Stimulated activated CD8-positive, alpha-beta memory T cell treated with anti-CD3 and anti-CD28 coated beads, Interleukin-2, amount 100 ng/mL, for 48 hours (primary cell): ENCODE measurements around the gene OSCP1.
"Not testable (repeated sequence)": the region's sequence is repeated elsewhere in the genome, so short reads cannot be mapped to it uniquely, and the experiment has no call there.

Experiments used
- DNase-seq, 2 donors: peaks; one replicate each; pipeline ENCODE4 v3.0.0-alpha.2; 2020; ENCODE audit warnings: low read depth in 2 of 2

Gene OSCP1, protein sequence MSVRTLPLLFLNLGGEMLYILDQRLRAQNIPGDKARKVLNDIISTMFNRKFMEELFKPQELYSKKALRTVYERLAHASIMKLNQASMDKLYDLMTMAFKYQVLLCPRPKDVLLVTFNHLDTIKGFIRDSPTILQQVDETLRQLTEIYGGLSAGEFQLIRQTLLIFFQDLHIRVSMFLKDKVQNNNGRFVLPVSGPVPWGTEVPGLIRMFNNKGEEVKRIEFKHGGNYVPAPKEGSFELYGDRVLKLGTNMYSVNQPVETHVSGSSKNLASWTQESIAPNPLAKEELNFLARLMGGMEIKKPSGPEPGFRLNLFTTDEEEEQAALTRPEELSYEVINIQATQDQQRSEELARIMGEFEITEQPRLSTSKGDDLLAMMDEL

DNA sequence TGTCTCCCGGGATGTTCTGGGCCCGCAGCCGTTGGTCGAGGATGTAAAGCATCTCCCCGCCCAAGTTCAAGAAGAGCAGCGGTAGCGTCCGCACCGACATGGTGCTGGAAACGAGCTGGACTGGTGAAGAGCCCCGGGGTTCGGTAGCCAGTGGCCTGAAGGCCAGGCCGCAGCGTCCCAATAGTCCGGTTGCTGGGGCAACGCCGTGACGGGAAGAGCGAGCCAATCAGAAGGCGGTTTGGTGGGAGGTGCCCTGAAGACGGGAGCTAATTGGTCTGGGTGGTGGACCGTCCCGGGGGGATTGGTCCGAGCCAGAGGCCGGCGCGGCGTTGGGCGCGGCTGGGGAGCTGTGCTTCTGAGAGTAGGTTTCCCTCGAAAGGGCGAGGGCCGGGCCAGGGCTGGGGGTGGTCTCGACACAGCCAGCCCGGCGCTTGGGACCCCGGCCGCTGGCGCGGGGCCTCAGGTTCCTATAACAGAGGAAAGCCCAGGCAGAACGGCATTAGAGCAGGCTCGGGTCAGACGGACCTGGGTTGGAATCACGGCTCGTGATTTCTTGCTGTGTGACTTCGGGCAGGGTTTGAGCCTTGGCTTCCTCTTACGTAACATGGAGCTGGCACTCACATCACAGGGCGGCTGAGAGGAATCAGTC is at the start of gene OSCP1:
TSS of gene OSCP1 (minus strand) at position 182 of the 649 bp plus-strand sequence. CDS start at position 100, 82 bp downstream.
- DNase-seq: peak; percentile 80 to 82

DNA sequence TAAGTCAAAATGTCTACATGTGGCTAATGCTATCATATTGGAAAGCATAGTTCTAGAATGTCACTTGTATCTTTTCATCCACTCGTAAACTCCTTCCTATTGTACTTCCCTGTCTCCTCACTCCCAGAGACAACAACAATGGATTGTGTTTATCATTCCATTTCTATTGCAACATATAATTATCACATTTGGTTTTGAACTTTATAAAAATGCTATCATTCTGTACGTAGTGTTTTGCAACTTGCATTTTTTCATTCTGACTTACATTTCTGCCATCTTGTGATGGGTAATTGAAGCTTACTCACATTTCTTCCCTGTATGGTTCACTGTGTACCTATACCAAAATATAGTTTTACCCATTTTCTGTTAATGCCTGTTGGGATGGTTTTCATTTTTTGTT is 47.0 kb upstream of the OSCP1 start:
- no peak for DNase-seq

DNA sequence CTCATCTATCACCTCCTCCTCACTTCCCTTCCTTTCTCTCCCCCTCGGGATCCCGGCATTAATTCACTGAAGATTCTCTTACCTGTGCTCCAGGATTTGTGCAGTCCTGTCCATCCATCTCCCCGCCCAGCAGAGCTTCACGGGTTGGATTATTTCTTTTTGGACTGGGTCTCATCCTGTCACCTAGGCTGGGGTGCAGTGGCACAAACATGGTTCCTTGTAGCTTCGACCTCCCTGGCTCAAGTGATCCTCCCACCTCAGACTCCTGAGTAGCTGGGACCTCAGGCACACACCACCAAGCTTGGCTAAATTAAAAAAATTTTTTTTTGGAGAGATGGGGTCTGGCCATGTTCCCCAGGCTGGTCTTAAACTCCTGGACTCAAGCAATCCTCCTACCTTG is 44.7 kb upstream of the OSCP1 start:
- DNase-seq: no peak

DNA sequence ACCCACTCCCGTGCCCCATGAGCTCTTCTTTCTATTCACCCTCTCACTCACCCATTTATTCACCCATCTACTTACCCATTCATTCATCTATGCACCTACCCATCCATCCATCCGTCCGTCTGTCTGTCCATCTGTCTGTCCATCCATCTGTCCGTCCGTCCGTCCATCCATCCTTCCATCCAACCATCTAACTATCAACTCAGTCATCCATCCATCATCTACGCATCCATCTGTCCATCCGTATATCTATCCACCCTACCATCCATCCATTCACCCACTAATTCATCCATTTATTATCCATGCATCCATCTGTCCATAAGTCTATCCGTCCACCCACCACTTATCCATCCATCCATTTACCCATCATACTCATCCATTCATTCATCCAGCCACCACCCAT is 43.3 kb upstream of the OSCP1 start:
- DNase-seq: no peak

DNA sequence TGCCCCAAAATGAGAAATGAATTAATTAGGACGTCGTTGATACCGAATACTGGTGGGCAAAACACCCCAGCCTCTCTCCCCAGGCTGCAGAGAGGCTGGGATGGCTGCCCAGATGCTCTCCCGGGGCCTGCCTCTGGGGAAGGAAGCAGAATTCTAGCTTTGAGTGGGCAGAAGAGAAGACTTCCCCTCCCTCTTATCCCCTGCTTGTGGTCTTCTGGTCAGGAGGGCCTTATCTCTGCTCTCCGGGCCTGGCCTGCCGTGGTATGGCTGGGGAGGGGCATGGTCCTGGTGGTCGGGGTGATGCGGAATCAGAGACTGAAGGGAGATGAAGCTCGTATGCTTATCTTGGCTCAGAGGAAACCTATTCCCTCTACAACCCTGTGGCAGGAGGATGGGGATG is 42.2 kb upstream of the OSCP1 start:
- no peak for DNase-seq

DNA sequence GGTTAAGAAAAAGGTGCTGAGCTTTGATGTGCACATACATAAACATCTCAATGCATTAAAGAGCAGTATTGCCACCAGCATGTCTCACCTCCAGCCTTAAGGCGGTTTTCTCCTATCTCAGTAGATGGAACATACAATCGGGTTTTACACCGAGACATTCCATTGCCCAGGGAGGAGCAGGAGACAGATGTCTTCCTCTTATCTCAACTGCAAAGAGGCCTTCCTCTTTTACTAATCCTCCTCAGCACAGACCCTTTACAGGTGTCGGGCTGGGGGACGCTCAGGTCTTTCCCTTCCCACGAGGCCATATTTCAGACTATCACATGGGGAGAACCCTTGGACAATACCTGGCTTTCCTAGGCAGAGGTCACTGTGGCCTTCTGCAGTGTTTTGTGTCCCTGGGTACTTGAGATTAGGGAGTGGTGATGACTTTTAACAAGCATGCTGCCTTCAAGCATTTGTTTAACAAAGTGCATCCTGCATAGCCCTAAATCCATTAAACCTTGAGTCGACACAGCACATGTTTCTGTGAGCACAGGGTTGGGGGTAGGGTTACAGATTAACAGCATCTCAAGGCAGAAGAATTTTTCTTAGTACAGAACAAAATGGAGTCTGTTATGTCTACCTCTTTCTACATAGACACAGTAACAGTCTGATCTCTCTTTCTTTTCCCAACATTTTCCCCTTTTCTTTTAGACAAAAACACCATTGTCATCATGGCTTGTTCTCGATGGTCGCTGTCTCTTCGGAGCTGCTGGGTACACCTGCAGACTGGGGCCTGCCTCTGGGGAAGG is 39.2 kb upstream of the OSCP1 start:
- not testable (repeated sequence) for DNase-seq

DNA sequence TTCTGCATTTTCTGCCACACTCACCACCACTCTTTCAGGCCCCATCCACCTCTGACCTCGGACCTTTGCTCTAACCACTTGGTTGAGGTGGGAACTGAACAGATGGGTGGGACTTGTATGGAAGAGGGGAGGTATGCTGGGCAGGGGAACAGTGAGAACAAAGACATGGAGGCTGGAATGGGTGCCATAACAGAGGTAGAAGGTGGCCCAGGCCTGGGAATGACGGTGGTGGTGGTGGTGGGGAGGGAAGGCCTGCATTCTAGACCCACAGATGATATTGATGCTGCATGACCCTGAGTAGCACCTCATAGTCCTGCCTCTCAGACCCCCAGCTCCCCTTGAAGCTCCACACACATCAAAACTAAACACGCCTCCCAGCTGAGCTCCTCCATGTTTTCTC is 37.7 kb upstream of the OSCP1 start:
- no peak for DNase-seq

DNA sequence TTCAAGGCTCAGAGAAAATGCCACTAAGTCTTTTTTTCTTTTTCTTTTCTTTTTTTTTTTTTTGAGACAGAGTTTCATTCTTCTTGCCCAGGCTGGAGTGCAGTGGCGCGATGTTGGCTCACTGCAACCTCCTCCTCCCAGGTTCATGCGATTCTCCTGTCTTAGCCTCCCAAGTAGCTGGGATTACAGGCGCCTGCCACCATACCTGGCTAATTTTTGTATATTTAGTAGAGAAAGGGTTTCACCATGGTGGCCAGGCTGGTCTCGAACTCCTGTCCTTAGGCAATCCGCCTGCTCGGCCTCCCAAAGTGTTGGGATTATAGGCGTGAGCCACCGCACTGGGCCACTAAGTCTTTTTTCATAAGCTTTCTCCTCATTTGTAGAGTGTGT is 37.1 kb upstream of the OSCP1 start:
- not testable (repeated sequence) for DNase-seq

DNA sequence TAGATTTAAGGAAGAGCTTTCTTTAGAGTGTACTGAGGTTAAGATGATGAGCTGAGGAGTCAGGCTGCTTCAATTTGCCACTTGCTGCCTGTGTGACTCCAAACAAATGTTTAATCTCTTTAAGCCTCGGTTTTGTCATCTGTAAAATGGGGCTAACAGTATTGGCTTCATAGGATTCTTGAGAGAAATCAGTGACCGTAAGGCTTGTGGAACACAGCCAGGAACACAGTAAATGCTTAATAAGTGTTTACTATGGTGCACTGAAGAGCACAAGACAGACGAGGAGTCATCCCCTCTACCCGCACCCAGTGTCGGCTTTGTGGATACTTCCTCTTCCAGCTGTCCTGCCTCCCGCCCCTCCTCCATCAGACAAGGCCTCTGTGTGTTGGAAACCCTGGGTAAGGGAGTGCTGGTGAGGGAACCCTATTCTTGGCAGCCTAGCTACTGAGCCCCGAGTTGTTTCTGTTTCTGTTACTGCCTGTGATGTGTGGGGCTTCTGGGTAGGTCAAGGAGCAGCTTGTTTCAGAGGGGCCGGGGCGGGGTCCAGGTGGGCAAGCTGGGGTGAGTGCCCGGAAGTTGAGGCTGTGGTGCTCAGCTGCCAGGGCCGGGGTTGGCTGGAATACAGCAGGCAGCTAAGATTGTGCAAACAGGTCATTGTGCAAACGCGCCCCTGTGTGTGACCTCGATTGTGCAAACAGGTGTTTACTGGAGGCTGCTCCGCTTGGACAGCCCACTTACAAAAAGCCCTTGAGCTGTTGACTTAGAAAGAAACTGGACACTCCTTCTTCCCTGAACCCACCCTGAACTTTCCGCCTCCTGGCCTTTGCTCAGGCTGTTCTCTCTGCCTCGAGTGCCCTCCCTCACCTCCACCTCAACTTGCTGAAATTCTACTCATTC is 36.4 kb upstream of the OSCP1 start:
- no peak for DNase-seq

DNA sequence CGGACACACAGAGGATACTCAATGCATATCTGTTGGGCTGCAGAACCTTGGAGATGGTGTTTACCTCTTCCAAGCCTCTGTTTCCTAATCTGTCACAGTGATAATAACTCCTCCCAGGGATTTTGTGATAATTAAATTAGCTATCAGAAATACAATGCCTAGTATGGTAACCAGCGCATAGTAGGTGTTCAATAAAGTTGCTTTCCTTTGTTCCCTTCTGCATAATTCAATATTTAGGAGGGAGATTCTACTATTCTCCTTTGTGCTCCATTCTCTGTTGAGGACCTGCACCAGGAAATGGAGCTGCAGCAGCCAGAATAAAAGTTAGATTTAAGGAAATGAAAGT is 35.8 kb upstream of the OSCP1 start:
- no peak for DNase-seq

DNA sequence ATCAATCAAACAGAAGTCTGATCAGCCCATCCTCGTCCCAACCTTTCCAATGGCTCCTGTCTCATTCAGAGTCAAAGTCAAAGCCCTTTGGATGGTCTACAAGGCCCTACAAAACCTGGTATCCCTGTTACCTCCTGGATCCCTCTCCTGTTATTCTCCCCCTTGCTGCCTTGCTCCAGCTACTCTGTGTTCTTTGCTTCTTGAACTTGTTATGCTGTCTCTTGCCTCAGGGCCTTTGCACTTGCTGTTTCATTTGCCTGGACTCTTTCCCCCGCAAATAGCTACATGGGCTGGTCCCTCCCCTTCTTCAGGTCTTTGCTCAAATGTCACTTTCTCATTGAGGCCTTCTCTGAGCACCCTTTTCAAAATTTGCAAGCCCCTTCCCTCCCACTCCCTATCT is 33.8 kb upstream of the OSCP1 start:
- DNase-seq: no peak

DNA sequence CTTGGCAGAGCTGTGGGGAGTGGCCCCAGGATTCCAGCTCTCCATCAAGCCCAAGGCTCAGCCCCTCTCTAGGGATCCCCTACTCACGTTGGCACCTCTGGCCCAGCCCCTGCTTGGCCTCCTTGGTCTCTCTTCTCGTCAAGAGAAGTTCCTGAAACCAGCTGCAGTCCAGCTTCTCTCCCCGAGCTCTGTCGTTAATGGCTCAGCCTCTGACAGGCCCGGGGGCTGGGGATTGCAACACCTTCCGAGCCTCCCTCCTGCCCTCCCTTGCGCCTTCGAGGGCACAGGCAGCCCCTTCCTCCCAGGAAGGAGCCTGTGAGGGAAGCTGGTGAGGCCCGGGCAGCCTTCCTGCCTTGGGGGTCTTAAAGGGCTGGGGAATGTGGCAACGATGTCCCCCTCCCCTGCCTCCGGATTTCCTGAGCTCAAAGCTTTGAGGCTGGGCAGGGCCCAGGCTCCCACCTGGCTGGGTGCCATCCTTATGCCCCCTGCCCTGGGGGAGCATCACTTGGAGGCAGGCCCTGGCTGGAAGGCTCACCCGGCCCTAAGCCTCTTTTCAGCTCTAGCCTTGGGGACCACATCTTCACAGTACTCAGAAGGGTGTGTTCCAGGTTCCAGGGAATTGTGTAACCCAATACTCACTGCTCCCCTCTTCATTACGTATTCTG is 32.6 kb upstream of the OSCP1 start, which contains the start of gene CSF3R:
TSS of gene CSF3R (minus strand) at position 190 of the 665 bp plus-strand sequence. CDS start 3,417 bp downstream, outside the sequence.
- DNase-seq: no peak

DNA sequence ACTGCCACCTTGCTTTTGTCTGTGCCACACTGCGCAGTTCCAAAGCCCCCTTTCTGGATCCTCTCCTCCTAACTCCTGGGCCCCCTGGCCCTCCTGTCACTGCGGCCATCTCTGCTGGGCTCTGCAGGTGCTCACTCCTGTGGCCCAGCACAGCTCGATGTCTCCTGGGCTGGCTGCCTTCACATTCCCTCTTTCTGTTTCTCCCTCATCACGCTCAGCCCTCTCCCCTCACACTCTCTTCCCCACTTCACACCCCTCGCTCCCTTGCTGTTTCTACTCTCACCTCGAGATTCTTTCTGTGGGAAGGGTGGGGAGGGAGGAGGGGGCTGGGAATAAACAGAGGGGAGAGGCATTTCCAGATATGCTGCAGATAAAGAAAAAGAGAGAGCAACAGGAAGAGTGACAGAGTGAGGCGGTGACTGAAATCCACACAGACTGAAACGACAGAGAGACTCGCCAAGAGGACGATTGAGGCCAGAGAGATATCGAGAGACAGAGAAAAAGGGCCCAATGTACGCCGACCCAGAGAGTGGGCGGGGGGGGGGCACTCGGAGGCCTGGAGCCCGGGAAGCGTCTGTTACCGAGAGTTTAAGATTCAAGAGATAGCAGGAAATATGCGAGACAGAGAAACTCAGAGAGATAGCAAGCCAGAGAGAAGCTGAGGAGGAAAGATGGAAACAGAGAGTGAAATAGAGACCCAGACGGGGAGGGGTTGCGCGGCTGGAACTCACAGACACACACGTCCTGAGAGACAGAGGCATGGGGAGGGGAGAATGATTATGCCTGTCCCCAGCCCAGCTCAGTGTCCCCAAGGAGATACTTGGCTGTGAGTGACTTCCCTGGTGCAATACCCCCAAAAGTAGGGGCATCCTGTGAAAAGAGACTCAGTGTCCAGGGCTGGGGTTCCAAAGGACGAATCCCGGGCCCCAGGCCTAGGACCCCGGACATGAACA is 31.8 kb upstream of the OSCP1 start:
- no peak for DNase-seq

DNA sequence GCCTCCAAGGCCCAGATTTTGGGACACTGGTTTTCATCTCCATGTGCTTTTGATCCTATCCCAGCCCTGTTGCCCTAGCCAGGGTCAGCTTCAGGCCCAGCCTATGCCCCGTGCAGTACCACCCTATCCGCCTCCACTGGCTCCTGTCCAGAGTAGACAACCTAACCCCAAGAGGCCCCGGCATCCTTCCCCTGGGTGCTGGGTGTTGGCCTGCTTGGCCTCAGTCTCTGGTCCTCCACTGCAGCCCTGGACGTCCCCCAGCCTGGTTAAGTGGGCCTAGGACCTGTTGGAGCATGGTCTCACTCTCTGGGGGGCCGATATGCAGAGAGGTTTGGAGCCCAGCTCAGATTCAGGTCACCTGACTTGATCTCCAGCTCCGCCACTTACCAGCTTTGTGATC is 30.8 kb upstream of the OSCP1 start:
- no peak for DNase-seq

DNA sequence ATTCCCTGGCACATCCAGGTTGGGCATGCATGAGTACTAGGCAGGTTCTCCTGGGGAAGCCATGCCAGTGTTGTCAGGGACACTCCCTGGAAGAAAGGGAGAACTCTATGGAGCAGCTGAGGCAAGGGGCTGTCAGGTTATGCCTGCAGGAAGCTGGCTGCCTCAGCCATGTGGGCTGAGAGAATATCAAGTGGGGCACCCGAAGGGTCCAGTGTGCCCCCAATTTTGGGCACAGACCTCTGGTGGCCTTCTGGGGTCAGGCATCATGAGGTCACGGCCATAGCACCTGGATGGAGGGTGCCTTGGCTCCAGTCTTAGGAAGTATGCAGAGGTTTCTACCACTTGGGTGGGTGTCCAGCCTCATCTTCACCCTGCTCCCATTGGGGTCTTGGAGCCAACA is 29.9 kb upstream of the OSCP1 start:
- DNase-seq: no peak

DNA sequence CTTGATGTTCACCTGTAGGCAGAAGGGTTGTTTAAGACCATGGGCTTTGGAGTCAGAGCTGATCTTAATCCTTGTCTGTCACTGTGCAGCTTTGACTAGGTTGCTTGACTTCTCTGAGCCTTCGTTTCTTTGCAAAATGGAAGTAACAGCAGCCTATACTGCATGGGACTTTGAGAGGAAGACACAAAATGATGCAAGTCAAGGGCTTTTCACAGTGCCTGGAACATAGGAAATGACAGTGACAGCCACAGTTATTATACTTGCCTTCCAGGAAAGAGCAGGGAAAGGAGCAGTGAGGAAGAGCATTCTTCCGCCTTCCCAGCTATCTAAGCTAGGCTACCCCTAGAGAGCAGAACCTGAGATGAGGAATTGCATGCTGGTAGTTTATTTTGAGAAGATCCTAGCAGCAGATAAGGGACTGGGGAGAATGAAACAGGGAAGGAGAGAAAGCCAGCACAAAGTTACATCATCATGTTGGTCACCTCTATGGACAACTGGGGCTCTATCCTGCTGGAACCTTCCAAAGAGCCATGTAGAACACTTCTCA is 29.3 kb upstream of the OSCP1 start:
- DNase-seq: no peak

DNA sequence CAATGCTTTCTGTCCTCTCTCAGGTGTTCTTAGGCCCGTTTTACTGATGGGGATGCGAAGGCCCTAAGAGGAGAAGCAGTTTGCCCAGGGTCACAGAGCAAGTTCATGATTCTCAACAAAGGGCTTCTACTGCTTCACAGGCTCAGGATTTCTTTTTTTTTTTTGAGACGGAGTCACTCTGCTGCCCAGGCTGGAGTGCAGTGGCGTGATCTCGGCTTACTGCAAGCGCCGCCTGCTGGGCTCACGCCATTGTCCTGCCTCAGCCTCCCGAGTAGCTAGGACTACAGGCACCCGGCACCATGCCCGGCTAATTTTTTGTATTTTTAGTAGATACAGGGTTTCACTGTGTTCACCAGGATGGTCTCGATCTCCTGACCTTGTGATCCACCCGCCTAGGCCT is 27.4 kb upstream of the OSCP1 start:
- not testable (repeated sequence) for DNase-seq

DNA sequence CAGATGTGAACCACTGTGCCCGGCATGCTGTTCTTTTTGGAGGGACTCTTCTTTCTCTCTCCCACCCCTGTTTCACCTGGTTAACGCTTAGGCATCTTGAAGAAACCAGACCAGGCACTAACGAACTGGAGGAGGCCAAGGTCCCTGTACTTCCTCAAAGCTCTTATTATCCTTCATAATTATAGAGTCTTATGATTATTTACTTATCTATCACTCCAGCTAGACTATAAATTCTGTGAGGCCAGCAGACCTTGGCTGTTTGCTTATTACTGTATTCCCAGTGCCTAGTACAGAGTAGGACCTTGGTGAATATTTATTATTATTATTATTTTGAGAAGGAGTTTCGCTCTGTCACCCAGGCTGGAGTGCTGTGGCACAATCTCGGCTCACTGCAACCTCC is 26.7 kb upstream of the OSCP1 start:
- DNase-seq: no peak

DNA sequence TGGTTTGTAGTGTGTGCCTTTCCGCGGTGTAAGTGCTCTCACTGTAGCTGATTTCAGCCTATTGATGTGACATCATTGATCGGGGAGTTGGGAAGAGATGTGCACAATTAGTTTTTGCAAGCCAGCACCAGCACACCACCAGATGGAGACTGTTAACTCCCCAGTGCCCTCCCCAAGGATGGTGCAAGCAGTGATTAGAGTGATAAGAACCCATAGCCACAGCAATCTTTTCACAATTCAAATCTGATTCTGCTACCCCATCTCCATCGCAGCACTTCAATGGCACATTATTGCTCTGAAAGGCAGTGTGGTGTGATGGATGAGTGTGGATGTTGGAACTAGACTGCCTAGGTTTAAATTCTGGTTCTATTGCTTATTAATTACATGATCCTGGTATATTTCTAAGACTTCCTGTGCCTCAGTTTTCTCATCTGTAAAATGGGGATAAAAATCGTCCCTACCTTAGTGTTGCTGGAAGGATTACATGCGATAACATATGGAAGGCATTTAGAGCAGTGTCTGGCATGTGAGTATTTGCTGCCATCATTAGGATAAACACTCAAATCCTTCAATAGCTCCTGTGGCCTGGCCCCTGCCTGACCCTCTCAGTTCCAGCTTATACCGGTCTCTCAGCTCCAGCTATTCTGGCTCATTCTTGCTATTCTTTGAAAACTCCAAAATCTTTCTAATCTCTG is 25.8 kb upstream of the OSCP1 start:
- DNase-seq: no peak
